ENCODE measurements around the gene C10orf120. TPM values are rescaled to one million over a fixed set of nuclear protein-coding genes. Genes with fewer than 3 reads are reported as not detected.

The C10orf120 gene
- polyA plus RNA-seq, 4 donors = not detected

DNA sequence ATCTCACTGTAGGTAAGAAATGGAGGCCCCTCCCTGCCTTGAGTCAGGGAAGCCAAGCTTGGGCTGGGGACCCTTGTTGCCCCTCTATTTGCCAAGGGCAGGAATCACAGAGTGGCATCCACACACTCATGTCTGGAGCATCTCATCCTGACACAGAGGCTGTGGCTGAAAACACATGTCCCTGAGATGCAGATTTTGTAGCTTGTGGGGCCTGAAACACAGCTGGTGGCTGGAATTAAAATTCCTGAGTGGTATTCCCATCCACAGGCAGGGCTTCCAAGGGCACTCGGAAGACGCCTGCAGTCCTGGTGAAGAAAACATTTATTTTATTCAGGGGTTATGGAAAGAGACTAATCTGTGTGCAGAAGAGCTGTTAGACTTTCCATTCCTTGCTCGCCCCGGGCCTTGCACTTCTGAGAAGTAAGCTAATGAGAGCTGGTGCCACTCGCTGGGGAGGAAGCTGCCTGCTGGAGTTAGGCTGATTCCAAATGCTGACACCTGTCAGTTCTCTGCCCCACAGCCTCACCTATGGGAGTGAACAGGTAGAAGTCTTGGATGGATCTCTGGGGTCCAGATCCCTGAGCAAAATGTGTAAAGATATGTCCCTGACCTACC is 36.0 kb downstream of the C10orf120 start:
- DNase-seq (ENCODE audit: low read depth in 4 of 4, low spot score in 2 of 4) = no peak

DNA sequence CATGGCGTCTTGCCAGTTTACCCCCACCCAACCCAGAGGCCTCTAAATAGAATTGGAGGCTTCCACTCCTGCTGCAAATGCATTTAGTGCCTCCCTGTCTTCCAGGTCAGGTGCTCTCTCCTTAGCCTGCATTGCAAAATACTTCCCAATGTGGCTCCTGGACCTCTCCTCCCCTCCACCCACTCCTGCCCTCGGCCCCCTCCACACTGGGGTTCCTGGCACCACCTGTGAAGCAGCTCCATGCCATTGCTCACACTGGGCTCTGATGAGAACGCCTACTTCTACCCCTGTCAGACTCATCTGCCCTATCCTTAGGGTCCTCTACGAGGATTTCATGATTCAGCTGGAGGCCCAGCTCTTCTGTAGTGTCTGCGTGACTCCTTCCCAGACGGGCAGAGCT is 37.4 kb downstream of the C10orf120 start:
- no peak for DNase-seq (ENCODE audit: low read depth in 4 of 4, low spot score in 2 of 4)

DNA sequence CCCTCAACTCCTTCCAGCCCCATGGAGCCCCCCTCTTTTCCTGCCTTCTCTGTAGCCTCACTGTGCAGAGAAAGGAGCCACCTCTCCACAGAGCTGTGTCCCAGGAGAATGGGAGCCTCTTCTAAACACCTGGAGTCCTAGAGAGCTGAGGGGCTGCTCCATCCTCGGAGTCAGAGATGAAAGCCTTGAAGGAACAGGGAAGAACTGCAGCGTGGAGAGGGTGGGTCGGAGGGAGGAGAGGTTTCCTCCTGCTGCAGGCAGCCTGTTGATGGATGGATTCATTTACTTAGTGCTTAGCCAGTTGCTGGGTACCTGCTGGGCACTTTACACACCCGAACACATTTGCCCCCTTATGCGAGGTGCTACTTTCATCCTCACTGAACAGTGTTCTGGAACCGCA is 39.0 kb downstream of the C10orf120 start:
- no peak for DNase-seq (ENCODE audit: low read depth in 4 of 4, low spot score in 2 of 4)

DNA sequence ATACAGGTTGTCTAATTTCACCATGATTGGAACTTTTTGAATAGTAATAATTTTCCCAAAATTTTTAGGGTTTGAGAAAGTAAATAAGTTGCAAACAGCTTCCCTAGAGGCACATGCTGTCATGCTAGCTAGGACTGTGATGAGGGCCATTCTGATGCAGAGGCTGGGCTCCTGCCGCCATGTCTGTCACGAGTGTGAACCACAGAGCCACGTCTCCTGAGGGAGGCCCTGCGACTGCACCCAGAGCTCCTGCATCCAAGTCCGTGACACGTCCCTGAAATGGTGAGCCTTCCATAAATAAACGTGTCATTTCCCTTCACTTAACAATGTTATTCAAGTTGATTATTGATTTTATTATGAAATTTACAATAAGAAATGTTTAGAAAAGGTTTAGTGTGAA is 40.0 kb downstream of the C10orf120 start:
- no peak for DNase-seq (ENCODE audit: low read depth in 4 of 4, low spot score in 2 of 4)

DNA sequence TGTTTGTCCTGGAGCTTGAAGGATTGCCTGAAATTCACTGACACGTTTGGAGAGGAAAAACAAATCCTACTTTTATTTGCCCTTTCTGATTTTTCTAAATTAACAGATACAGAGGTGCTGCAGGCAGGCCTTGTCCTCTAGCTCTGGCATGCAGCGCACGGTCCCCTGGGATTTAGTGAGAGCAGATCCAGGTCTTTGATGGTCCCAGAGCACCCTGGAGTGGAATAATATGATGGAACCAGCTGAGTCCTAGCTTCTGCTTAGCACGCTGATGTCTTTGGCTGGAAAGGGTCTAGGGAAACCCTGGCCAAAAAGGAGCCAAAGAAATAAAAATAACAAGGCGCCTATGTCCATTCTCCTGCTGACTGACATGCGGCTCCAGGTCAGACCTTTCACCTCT is 40.5 kb downstream of the C10orf120 start:
- no peak for DNase-seq (ENCODE audit: low read depth in 4 of 4, low spot score in 2 of 4)

DNA sequence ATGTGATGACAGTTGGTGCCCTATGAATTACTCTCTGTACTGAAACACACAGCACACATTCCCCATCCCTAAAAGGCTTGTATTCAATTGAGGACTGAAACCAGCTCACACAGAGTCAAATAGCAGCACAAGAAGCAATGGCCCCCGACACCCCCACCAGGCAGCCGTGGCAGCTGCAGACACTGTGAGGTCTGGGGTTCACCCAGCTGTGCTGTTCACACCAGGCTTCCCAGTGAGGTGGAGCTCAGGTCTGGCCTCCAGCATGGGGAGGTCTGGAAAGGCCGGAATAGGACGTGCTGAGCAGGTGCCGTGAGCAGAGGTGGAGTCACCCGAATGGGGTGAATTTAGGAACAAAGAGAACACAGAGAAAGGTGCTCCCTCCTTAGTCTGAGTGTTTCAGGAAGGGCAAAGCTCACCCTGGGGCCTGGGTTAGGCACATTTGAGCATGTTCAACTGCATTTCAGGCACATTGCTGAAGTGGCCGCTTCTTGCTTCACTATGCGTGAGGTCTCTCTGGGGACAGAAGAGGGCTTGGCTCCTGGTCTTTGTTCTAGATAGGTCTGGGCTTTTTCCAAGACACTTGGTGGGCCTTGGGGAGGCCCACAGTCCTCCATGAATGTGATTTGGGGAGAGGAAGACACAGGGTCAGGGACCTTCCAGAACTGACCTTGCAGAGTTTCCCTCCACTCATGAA is 41.1 kb downstream of the C10orf120 start:
- no peak for DNase-seq (ENCODE audit: low read depth in 4 of 4, low spot score in 2 of 4)

DNA sequence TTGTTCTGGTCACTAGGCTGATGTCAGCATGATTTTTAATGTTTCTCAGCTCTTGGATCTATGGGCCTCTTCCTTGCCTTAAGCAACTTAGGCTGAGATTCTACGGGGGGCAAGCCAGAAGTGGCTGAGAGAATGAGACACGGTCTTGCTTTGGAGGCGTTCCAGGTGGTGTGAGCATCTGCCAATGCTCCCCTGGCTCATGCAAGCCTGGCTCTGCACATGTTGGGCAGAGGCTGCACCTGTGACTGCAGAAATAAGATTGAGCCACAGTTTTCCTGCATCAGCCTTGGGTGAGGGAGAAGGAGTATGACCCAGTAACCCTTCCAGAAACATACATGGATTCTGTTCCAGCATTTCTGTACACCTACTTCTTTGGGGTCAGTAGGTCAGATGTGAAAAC is 41.9 kb downstream of the C10orf120 start:
- no peak for DNase-seq (ENCODE audit: low read depth in 4 of 4, low spot score in 2 of 4)

DNA sequence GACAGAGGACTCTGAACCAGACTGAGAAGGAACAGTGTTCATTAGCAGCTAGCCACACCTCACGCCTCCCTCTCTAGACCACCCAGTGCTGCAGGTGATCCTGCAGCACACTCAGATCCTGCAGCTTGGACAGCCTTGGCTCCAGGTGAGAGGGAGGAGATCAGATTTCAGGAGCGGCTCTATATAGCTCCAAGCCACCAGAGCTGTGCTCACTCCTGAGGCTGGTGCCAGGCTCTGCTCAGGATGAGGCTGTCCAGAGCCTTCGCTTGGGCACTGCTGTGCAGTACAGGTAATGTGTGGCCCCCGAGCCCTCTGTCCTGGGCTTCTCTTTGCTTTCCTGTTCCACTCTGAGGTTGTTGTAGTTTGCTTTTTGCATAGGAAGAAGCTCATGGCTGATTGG is 42.4 kb downstream of the C10orf120 start:
- no peak for DNase-seq (ENCODE audit: low read depth in 4 of 4, low spot score in 2 of 4)

DNA sequence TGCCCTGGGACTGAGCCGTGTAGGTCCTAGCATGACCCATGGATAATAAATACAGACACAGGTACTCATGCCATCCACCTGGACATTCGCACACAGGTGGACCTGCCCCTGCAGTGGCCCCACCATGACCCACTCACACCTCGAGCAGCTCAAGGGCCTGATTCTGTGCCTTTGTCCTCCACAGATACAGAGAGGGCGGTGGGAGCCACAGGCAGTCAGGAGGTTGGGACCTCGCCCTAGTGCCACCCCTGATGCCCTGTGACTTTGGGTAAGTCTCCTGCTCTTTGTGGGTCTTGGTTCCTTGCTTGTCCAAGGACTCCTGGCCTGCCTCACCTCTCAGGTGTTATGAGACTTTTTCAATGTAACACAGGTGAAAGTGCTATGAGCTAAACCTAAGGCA is 42.9 kb downstream of the C10orf120 start:
- DNase-seq (ENCODE audit: low read depth in 4 of 4, low spot score in 2 of 4) = no peak

DNA sequence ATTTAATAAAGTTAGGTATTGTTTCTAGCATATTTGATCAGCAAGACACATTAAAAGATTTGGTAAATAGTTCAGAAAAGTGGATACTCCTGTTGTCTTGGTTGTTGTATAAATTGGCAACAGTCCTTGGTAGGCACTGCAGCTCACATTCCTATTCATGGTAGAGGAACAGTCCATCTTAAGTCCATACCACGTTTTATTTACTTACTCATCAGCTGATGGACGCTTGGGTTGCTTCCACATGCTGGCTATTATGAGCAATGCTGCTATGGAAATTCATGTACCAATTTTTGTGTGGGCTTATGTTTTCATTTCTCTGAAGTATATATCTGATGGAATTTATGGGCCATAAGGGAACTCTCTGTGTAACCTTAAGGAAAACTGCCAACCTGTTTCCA is 43.3 kb downstream of the C10orf120 start:
- no peak for DNase-seq (ENCODE audit: low read depth in 4 of 4, low spot score in 2 of 4)

DNA sequence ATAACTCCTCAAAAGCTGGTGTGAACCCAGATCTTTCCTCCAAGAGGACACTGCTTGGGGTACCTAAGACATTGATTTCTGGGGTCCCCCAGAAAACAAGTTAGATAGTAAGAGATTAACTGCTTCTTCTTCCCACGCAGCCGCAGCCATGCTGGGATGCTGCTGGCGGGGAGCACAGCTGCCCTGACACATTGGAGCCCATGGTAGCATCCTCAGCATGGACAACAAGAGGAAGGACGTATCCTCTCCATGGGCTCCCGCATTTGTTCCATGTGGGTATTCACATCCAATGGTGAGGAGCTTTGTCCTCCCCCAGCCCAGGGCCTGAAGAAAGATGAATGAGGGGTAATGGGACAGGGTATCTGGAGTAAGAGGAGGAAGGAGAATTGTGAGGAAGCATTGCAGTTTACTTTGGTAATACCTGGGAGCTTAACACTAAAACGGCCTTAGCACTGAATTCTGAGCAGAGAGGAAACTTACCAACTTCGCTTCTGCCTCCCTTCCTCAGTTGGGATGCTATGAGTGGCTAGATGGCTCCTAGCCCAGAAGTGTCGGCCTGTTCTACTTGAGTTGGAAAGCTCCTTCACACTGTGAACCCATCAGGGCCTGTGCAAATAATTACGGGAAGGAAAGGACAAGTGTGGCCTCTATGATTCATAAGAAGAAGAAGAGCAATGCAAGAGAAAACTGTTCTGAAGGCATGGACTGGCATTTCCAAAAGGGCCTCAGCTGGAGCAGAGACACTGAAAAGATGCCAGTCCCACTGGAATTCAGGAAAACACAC is 43.9 kb downstream of the C10orf120 start:
- DNase-seq (ENCODE audit: low read depth in 4 of 4, low spot score in 2 of 4) = no peak

DNA sequence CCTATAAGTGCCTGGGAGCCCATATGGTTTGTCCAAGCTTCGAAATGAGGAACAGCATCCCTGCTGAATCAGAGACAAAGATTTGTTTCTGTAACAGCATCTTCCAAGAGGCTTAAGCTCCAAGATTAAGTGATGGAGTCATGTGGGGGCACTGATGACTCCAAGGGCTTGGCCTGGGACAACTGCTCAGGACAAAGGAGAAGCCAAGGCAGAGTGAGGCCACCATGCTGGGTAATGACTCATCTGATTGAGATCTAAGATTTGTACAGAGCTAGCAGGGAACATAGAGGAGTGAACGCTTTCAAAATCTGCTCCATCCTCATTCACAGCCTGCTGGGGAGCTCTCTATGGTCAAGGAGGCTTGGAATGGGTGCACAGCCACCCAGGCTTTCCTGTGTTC is 49.3 kb downstream of the C10orf120 start:
- DNase-seq (ENCODE audit: low read depth in 4 of 4, low spot score in 2 of 4) = no peak

DNA sequence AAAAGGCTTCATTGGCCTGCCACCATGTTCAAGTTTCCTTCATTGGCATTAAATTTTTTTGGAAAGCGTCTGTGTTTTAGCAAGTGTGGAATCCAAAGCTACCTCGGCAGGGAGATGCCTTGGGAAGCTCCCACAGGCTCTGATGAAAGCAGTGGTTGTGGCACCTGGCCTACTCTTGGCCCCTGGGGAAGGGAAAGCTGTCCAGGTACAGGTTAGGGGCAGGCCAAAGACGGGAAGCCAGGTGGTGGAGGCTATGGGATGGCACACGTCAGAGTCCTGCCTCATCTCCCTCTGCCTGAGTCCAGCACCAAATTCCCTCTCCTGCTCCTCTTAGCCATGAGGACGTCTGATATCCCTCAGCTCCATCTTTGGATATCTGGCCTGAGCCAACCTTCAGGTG is 49.7 kb downstream of the C10orf120 start:
- DNase-seq (ENCODE audit: low read depth in 4 of 4, low spot score in 2 of 4) = no peak

DNA sequence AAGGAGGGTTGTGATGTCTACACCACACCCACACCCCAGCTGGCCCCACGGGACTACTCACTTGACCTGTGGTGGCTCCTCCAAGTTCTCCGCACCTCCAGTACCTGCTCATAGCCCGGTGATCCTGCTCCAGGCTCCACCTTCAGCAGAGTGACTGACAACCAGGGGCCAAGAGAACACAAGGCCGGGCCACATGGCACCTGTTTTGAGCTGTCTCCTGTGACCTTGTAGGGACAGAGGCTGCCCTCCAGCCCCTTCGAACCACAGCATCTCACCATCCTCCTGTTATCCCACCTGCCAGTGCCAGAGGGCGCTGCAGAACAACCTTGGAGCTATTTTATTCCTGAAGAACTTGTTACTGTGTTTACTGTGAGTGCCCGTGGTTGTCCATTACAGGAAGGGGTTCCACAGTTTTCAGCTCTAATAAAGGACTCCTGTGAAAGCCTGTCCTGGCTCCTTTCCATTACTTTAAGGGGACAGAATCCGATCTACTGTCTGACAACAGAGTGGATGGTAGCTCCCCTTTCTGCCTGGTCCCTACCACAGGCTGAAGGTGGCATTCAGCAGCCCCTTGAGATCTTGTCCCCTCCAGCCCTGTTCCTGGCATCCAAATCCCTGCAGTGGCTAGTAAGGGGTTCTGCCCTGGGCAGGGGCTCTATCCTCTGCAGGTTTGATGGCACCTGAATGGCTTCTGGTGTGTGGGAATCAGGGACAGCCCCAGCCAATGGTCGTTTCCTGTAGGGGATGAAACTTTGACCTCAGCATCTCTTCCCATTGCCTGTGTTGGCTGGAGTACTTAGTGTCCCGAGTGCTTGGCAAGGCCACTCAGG is 50.8 kb downstream of the C10orf120 start:
- DNase-seq (ENCODE audit: low read depth in 4 of 4, low spot score in 2 of 4) = peak in 2 of 4 donors; percentile 26 to 45

Other genes with a start within 250 kb of the C10orf120 start
- under 1 TPM in 3 of 4 donors, not detected in 1; 0.22 to 0.36 (median 0.33) TPM for gene ARMS2, start 245.2 kb downstream of the C10orf120 start, polyA plus RNA-seq (ENCODE audit: insufficient read length in 4 of 4)
- gene HTRA1, start 238.3 kb downstream of the C10orf120 start, polyA plus RNA-seq (ENCODE audit: insufficient read length in 4 of 4) = 100 to 1,000 TPM; 149 to 198 (median 175) TPM
- gene DMBT1, start 139.1 kb downstream of the C10orf120 start, polyA plus RNA-seq (ENCODE audit: insufficient read length in 4 of 4) = under 1 TPM; 0.03 to 0.14 (median 0.05) TPM
- 1 to 10 TPM; 1.0 to 2.5 (median 1.8) TPM for gene CUZD1, start 146.0 kb upstream of the C10orf120 start, polyA plus RNA-seq (ENCODE audit: insufficient read length in 4 of 4)
- gene FAM24B, start 179.7 kb upstream of the C10orf120 start, polyA plus RNA-seq (ENCODE audit: insufficient read length in 4 of 4) = 1 to 10 TPM; 4.8 to 7.4 (median 6.6) TPM
- not detected for gene FAM24A, start 210.8 kb upstream of the C10orf120 start, polyA plus RNA-seq (ENCODE audit: insufficient read length in 4 of 4)